ENCODE results near the gene PRR7.

Gene PRR7

DNA sequence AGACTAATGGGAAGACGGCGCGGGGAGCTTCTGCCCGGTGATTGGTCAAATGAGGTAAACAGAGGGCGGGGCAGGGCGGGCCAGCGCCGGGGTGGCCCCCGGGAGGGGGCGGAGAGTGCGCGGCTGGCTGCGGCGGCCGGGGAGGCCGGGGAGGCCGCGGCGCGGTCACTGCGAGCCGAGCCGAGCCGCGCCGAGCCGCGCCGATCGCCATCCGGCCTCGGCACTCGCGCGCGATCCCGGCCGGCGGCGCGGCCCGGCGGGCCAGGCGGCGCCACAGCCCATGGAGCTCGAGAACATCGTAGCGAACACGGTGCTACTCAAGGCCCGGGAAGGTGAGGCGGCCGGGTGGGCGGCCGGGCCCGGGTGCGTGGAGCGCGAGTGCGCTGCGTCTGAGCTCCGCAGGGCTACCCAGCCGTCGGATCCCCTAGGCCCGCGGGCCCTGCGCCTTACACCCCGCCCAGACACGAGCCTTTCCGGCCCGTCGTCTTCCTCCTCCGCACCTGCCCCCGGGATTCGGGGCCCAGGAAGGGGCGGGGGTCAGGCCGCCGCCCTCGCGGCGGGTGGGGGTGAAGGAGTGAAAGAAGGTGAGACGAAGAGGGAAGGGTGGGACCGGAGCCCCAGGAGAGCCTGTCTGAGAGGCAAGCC lies 19.9 kb upstream of the PRR7 start, which contains the start of gene GRK6 (continued):
- TF ChIP-seq, protein P1, sequence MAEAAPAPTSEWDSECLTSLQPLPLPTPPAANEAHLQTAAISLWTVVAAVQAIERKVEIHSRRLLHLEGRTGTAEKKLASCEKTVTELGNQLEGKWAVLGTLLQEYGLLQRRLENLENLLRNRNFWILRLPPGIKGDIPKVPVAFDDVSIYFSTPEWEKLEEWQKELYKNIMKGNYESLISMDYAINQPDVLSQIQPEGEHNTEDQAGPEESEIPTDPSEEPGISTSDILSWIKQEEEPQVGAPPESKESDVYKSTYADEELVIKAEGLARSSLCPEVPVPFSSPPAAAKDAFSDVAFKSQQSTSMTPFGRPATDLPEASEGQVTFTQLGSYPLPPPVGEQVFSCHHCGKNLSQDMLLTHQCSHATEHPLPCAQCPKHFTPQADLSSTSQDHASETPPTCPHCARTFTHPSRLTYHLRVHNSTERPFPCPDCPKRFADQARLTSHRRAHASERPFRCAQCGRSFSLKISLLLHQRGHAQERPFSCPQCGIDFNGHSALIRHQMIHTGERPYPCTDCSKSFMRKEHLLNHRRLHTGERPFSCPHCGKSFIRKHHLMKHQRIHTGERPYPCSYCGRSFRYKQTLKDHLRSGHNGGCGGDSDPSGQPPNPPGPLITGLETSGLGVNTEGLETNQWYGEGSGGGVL (tag by site-specific recombination; IDR thresholded peaks at IDR 0.05): 0 out of 2 replicates have a peak, but pooled peaks have one; percentile 20
- TF ChIP-seq ZEB2 (tag by site-specific recombination; IDR thresholded peaks at IDR 0.05): 0 out of 2 replicates have a peak, but pooled peaks have one; percentile 8
- TF ChIP-seq ZBTB48 (tag by site-specific recombination; IDR thresholded peaks at IDR 0.05): no peak
- TF ChIP-seq ZNF639 (tag by site-specific recombination; IDR thresholded peaks at IDR 0.05): no peak
- no peak for TF ChIP-seq GLI2 (tag by site-specific recombination; IDR thresholded peaks at IDR 0.05; ENCODE audit: borderline replicate concordance, low read depth)
- TF ChIP-seq ZNF785 (tag by site-specific recombination; IDR thresholded peaks at IDR 0.05): no peak
- TF ChIP-seq ZNF157 (tag by site-specific recombination; IDR thresholded peaks at IDR 0.05): no peak
- TF ChIP-seq ZBTB17 (tag by site-specific recombination; IDR thresholded peaks at IDR 0.05): no peak
- TF ChIP-seq, protein P2, sequence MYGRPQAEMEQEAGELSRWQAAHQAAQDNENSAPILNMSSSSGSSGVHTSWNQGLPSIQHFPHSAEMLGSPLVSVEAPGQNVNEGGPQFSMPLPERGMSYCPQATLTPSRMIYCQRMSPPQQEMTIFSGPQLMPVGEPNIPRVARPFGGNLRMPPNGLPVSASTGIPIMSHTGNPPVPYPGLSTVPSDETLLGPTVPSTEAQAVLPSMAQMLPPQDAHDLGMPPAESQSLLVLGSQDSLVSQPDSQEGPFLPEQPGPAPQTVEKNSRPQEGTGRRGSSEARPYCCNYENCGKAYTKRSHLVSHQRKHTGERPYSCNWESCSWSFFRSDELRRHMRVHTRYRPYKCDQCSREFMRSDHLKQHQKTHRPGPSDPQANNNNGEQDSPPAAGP (tag by site-specific recombination; IDR thresholded peaks at IDR 0.05): peak; percentile 69
- no peak for TF ChIP-seq ZSCAN16 (tag by site-specific recombination; IDR thresholded peaks at IDR 0.05)
- TF ChIP-seq, protein P3, sequence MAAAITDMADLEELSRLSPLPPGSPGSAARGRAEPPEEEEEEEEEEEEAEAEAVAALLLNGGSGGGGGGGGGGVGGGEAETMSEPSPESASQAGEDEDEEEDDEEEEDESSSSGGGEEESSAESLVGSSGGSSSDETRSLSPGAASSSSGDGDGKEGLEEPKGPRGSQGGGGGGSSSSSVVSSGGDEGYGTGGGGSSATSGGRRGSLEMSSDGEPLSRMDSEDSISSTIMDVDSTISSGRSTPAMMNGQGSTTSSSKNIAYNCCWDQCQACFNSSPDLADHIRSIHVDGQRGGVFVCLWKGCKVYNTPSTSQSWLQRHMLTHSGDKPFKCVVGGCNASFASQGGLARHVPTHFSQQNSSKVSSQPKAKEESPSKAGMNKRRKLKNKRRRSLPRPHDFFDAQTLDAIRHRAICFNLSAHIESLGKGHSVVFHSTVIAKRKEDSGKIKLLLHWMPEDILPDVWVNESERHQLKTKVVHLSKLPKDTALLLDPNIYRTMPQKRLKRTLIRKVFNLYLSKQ (tag by site-specific recombination; IDR thresholded peaks at IDR 0.05; ENCODE audit: borderline replicate concordance): no peak
- TF ChIP-seq ZNF548 (tag by site-specific recombination; IDR thresholded peaks at IDR 0.05): no peak
- no peak for TF ChIP-seq ZNF366 (tag by site-specific recombination; conservative IDR thresholded peaks at IDR 0.05)
- no peak for TF ChIP-seq TRIM28 (IDR thresholded peaks at IDR 0.05; ENCODE audit: borderline replicate concordance, low read length)
- TF ChIP-seq, protein P4, sequence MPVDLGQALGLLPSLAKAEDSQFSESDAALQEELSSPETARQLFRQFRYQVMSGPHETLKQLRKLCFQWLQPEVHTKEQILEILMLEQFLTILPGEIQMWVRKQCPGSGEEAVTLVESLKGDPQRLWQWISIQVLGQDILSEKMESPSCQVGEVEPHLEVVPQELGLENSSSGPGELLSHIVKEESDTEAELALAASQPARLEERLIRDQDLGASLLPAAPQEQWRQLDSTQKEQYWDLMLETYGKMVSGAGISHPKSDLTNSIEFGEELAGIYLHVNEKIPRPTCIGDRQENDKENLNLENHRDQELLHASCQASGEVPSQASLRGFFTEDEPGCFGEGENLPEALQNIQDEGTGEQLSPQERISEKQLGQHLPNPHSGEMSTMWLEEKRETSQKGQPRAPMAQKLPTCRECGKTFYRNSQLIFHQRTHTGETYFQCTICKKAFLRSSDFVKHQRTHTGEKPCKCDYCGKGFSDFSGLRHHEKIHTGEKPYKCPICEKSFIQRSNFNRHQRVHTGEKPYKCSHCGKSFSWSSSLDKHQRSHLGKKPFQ (tag by site-specific recombination; IDR thresholded peaks at IDR 0.05): no peak
- no peak for TF ChIP-seq ZNF140 (tag by site-specific recombination; IDR thresholded peaks at IDR 0.05)
- no peak for TF ChIP-seq ZNF335 (tag by site-specific recombination; conservative IDR thresholded peaks at IDR 0.05)
- no peak for TF ChIP-seq ZNF621 (tag by site-specific recombination; IDR thresholded peaks at IDR 0.05)
- TF ChIP-seq ZNF223 (tag by site-specific recombination; IDR thresholded peaks at IDR 0.05): no peak
- no peak for TF ChIP-seq ZNF626 (tag by site-specific recombination; IDR thresholded peaks at IDR 0.05)
- no peak for TF ChIP-seq ZSCAN18 (tag by site-specific recombination; IDR thresholded peaks at IDR 0.05)
- TF ChIP-seq TSHZ1 (tag by site-specific recombination; IDR thresholded peaks at IDR 0.05; ENCODE audit: borderline replicate concordance): no peak
- 0 out of 2 replicates have a peak, but pooled peaks have one; percentile 15 for TF ChIP-seq INSM2 (tag by site-specific recombination; IDR thresholded peaks at IDR 0.05)
- no peak for TF ChIP-seq HOXA7 (CRISPR knock-in tag; IDR thresholded peaks at IDR 0.05; ENCODE audit: borderline replicate concordance)
- TF ChIP-seq ZNF266 (tag by site-specific recombination; IDR thresholded peaks at IDR 0.05; ENCODE audit: low read depth): no peak
- TF ChIP-seq KLF9 (tag by site-specific recombination; IDR thresholded peaks at IDR 0.05; ENCODE audit: low read depth): peak; percentile 30
